IMR-90 (cell line): ENCODE results near the gene SNAP25. TPM values are rescaled to one million over a fixed set of nuclear protein-coding genes. Genes with fewer than 3 reads are reported as not detected.

ENCODE experiments used
- ATAC-seq: fragments of 200-7000 bp; cut with Tn5 transposase; 2 replicates; pipeline ENCODE4 v1.9.1; 2020; ENCODE audit warnings: low read depth, mild to moderate bottlenecking, moderate library complexity
- BruUV-seq: library from RNA; stranded (reverse); fragments of 400-500 nt; replicated peaks from 2 replicates; lab custom pipeline; 2021; lab: Mats Ljungman, UMichigan
- CTCF ChIA-PET: fragments of 300-600 bp; formaldehyde crosslinking; extraction: SDS; loops from one replicate; lab custom pipeline; 2021; ENCODE audit warnings: antibody characterized with exemption; lab: Yijun Ruan, JAX
- POLR2A ChIA-PET: fragments of 300-600 bp; sonication (Branson Sonifier 250); formaldehyde crosslinking; loops from one replicate; lab custom pipeline; 2022; ENCODE audit warnings: antibody characterized with exemption; ENCODE audit not compliant: unreplicated experiment; lab: Charles Lee
- DNase-seq: peaks from one replicate; pipeline ENCODE4 v3.0.0; 2013
- H2AFZ ChIP-seq: replicated peaks from 2 replicates; pipeline ENCODE3; 2013; ENCODE audit warnings: low read length, mild to moderate bottlenecking; ENCODE audit not compliant: poor library complexity
- H2AK5ac ChIP-seq: 2 replicates; pipeline ENCODE4 v1.6.1; 2013; ENCODE audit warnings: low read depth, low read length, inconsistent platforms
- H2AK9ac ChIP-seq: replicated peaks from 2 replicates; pipeline ENCODE3; 2013; ENCODE audit warnings: mild to moderate bottlenecking, low read depth, low read length, moderate library complexity; ENCODE audit not compliant: poor library complexity
- H2BK120ac ChIP-seq: 2 replicates; pipeline ENCODE4 v1.6.1; 2013; ENCODE audit warnings: low read depth, low read length, inconsistent platforms
- H2BK15ac ChIP-seq: 3 replicates; pipeline ENCODE4 v1.6.1; 2013; ENCODE audit warnings: low read depth, low read length, inconsistent platforms
- H2BK20ac ChIP-seq: 2 replicates; pipeline ENCODE4 v1.6.1; 2013; ENCODE audit warnings: low read depth, mild to moderate bottlenecking, inconsistent platforms, low read length, moderate library complexity
- H2BK5ac ChIP-seq: 2 replicates; pipeline ENCODE4 v1.6.1; 2013; ENCODE audit warnings: mild to moderate bottlenecking, low read depth, low read length, inconsistent platforms; ENCODE audit not compliant: poor library complexity, severe bottlenecking
- H3K14ac ChIP-seq: replicated peaks from 2 replicates; pipeline ENCODE4 v1.6.1; 2013; ENCODE audit warnings: low read depth, low read length, inconsistent platforms
- H3K18ac ChIP-seq: 2 replicates; pipeline ENCODE4 v1.6.1; 2013; ENCODE audit warnings: low read depth, low read length, control low read depth
- H3K23ac ChIP-seq: 2 replicates; pipeline ENCODE4 v1.6.1; 2013; ENCODE audit warnings: low read depth, low read length, inconsistent platforms
- H3K27ac ChIP-seq: 2 replicates; pipeline ENCODE4 v1.5.1; 2013; ENCODE audit warnings: mild to moderate bottlenecking, control low read depth, low read length; ENCODE audit not compliant: insufficient read depth
- H3K27me3 ChIP-seq: 2 replicates; pipeline ENCODE4 v1.6.1; 2013; ENCODE audit warnings: low read length; ENCODE audit not compliant: control insufficient read depth, insufficient read depth
- H3K36me3 ChIP-seq: 2 replicates; pipeline ENCODE4 v1.6.1; 2013; ENCODE audit warnings: low read length, mixed read lengths; ENCODE audit not compliant: control insufficient read depth, insufficient read depth
- H3K4ac ChIP-seq: 2 replicates; pipeline ENCODE4 v1.6.1; 2013; ENCODE audit warnings: low read depth, low read length, inconsistent platforms
- H3K4me1 ChIP-seq: 2 replicates; pipeline ENCODE4 v1.6.1; 2013; ENCODE audit warnings: low read length, mixed read lengths; ENCODE audit not compliant: control insufficient read depth, insufficient read depth
- H3K4me2 ChIP-seq: 2 replicates; pipeline ENCODE4 v1.6.1; 2013; ENCODE audit warnings: low read depth, mild to moderate bottlenecking, control low read depth, low read length, moderate library complexity
- H3K4me3 ChIP-seq: 2 replicates; pipeline ENCODE4 v1.5.1; 2013; ENCODE audit warnings: low read depth, mild to moderate bottlenecking, control low read depth, low read length, moderate library complexity; ENCODE audit not compliant: insufficient read depth
- H3K56ac ChIP-seq: 2 replicates; pipeline ENCODE4 v1.6.1; 2013; ENCODE audit warnings: low read length, inconsistent platforms; ENCODE audit not compliant: insufficient read depth; ENCODE audit errors: extremely low read depth
- H3K79me1 ChIP-seq, 2 experiments: 2 replicates each; pipeline ENCODE4 v1.6.1; 2013; ENCODE audit warnings: low read length in 2 of 2, inconsistent platforms in 1 of 2, low read depth in 1 of 2
- H3K9ac ChIP-seq: 2 replicates; pipeline ENCODE4 v1.6.1; 2013; ENCODE audit warnings: low read depth, low read length, control low read depth
- H3K9me1 ChIP-seq: 2 replicates; pipeline ENCODE4 v1.6.1; 2013; ENCODE audit warnings: low read length, inconsistent platforms; ENCODE audit not compliant: insufficient read depth
- H3K9me3 ChIP-seq: 2 replicates; pipeline ENCODE4 v1.6.1; 2013; ENCODE audit warnings: low read length; ENCODE audit not compliant: control insufficient read depth, insufficient read depth
- H4K20me1 ChIP-seq: 2 replicates; pipeline ENCODE4 v1.6.1; 2013; ENCODE audit warnings: low read length, inconsistent platforms; ENCODE audit not compliant: insufficient read depth
- H4K5ac ChIP-seq: 2 replicates; pipeline ENCODE4 v1.6.1; 2013; ENCODE audit warnings: mild to moderate bottlenecking, low read depth, low read length, control low read depth
- H4K8ac ChIP-seq, 2 experiments: 2 replicates each; pipeline ENCODE4 v1.6.1; 2013; ENCODE audit warnings: low read depth in 2 of 2, low read length in 2 of 2, control low read depth in 1 of 2, inconsistent platforms in 1 of 2
- H4K91ac ChIP-seq: 2 replicates; pipeline ENCODE4 v1.6.1; 2013; ENCODE audit warnings: low read depth, low read length, inconsistent platforms; ENCODE audit not compliant: insufficient read depth
- BHLHE40 ChIP-seq: fragments of 150-350 bp; IDR thresholded peaks from 2 replicates; pipeline ENCODE4 v1.6.1; 2016; ENCODE audit warnings: mild to moderate bottlenecking, low read depth, low read length
- CEBPB ChIP-seq: IDR thresholded peaks from 2 replicates; pipeline ENCODE4 v1.6.1; 2012; ENCODE audit warnings: low read depth, low read length, improper control_type of control experiment
- CHD1 ChIP-seq: IDR thresholded peaks from 2 replicates; pipeline ENCODE4 v1.6.1; 2012; ENCODE audit warnings: low read depth, low read length, improper control_type of control experiment
- CTCF ChIP-seq: conservative IDR thresholded peaks from 2 replicates; pipeline ENCODE4 v1.5.1; 2012; ENCODE audit warnings: mild to moderate bottlenecking, low read depth, low read length, improper control_type of control experiment
- ELK1 ChIP-seq: fragments of 150-350 bp; IDR thresholded peaks from 2 replicates; pipeline ENCODE4 v1.6.1; 2016; ENCODE audit warnings: low read depth, mild to moderate bottlenecking, low read length, moderate library complexity, borderline replicate concordance
- FOS ChIP-seq: fragments of 150-350 bp; IDR thresholded peaks from 2 replicates; pipeline ENCODE4 v1.6.1; 2016; ENCODE audit warnings: low read depth, low read length
- MAFK ChIP-seq: IDR thresholded peaks from 2 replicates; pipeline ENCODE4 v1.6.1; 2012; ENCODE audit warnings: low read depth, low read length, improper control_type of control experiment
- MAZ ChIP-seq: IDR thresholded peaks from 2 replicates; pipeline ENCODE4 v1.6.1; 2012; ENCODE audit warnings: low read depth, mild to moderate bottlenecking, low read length, improper control_type of control experiment, moderate library complexity, borderline replicate concordance
- MXI1 ChIP-seq: IDR thresholded peaks from 2 replicates; pipeline ENCODE4 v1.6.1; 2012; ENCODE audit warnings: low read depth, mild to moderate bottlenecking, low read length, moderate library complexity, borderline replicate concordance
- NFE2L2 ChIP-seq: fragments of 150-350 bp; IDR thresholded peaks from 2 replicates; pipeline ENCODE4 v1.6.1; 2016; ENCODE audit warnings: low read depth, mild to moderate bottlenecking, low read length
- POLR2A ChIP-seq: IDR thresholded peaks from 2 replicates; pipeline ENCODE4 v1.6.1; 2012; ENCODE audit warnings: mild to moderate bottlenecking, low read depth, low read length
- RAD21 ChIP-seq: IDR thresholded peaks from 2 replicates; pipeline ENCODE4 v1.6.1; 2012; ENCODE audit warnings: low read length, improper control_type of control experiment
- RCOR1 ChIP-seq: IDR thresholded peaks from 2 replicates; pipeline ENCODE4 v1.6.1; 2012; ENCODE audit warnings: mild to moderate bottlenecking, low read length, improper control_type of control experiment; ENCODE audit not compliant: insufficient replicate concordance
- RFX5 ChIP-seq: IDR thresholded peaks from 2 replicates; pipeline ENCODE4 v1.8.0; 2012; ENCODE audit warnings: low read depth, mild to moderate bottlenecking, low read length, moderate library complexity
- SMC3 ChIP-seq: fragments of 150-350 bp; IDR thresholded peaks from 2 replicates; pipeline ENCODE4 v1.6.1; 2016; ENCODE audit warnings: low read depth, mild to moderate bottlenecking, antibody characterized with exemption, low read length, moderate library complexity
- USF2 ChIP-seq: fragments of 150-350 bp; IDR thresholded peaks from 2 replicates; pipeline ENCODE4 v1.6.1; 2017; ENCODE audit warnings: mild to moderate bottlenecking, antibody characterized with exemption, low read length, low read depth
- whole genome bisulfite sequencing, 2 experiments: methylation state at CpG; one replicate each; pipeline versions ENCODE4 v1.1.5 to v1.1.7; 2013; ENCODE audit warnings: missing lambda C conversion rate in 2 of 2; ENCODE audit not compliant: insufficient read length in 1 of 2; ENCODE audit errors: extremely low coverage in 2 of 2; 5-methylcytosine and 5-hydroxymethylcytosine counted together
- dilution Hi-C: fragments of 300-500 bp; cut with HindIII; formaldehyde crosslinking; loops from one replicate; pipeline ENCODE4 v1.14.3; 2018; ENCODE audit warnings: low sequenced_read_pairs; ENCODE audit not compliant: unreplicated experiment
- in situ Hi-C: fragments of 300-500 bp; cut with MboI; formaldehyde crosslinking; loops from 3 replicates; pipeline ENCODE4 v1.14.3; 2019; ENCODE audit warnings: low sequenced_read_pairs, inconsistent platforms, mixed read lengths
- intact Hi-C: fragments of 100-400 bp; cut with micrococcal nuclease; formaldehyde crosslinking; loops from 2 replicates; pipeline ENCODE4 v1.10.0; 2022
- polyA plus RNA-seq, 3 experiments: library from polyadenylated mRNA; depleted of rRNA; stranded (reverse); fragments of >200 nt; gene quantifications; 2 replicates each; pipeline ENCODE4 v1.2.3, GENCODE V29; 2012; ENCODE audit warnings: low replicate concordance in 1 of 3
- total RNA-seq: library from RNA; depleted of rRNA; stranded (reverse); fragments of >200 nt; gene quantifications from 2 replicates; pipeline ENCODE4 v1.2.3, GENCODE V29; 2012

The SNAP25 gene
- total and polyA plus RNA-seq, 2 of the 4 experiments (the other 2 are of a cell fraction) = 1.1 to 2.8 TPM

GRCh38 chr20:10356628-10357027 is 138.0 kb downstream of the SNAP25 start:
- WGBS, 2 experiments = no CpG with 5 or more reads among the region's 1 CpG
- H3K9ac ChIP-seq = no peak overlapping the region
- no peak overlapping the region for H4K91ac ChIP-seq
- CTCF ChIA-PET = no interaction called here
- no peak overlapping the region for H3K4ac ChIP-seq
- no peaks in the 10 kb centered on the region for H3K36me3 ChIP-seq
- H3K14ac ChIP-seq = no peak overlapping the region
- no peak overlapping the region for H4K5ac ChIP-seq
- ATAC-seq (no peak), DNase-seq (no peak)
- no peak overlapping the region for H3K18ac ChIP-seq
- H3K79me1 ChIP-seq = no peaks in the 10 kb centered on the region
- no peak overlapping the region for H2AK9ac ChIP-seq
- dilution Hi-C loops = no loop called here
- H3K9me1 ChIP-seq = no peaks in the 10 kb centered on the region
- no peak overlapping the region for H2BK20ac ChIP-seq
- no peaks in the 10 kb centered on the region for H4K20me1 ChIP-seq
- no peak overlapping the region for H4K8ac ChIP-seq
- H3K27ac ChIP-seq = no peak overlapping the region
- no peaks in the 10 kb centered on the region for H3K9me3 ChIP-seq
- H3K4me2 ChIP-seq = no peak overlapping the region
- no peak overlapping the region for H2BK120ac ChIP-seq
- no peak overlapping the region for H2BK15ac ChIP-seq
- no peaks in the 10 kb centered on the region for H3K27me3 ChIP-seq
- intact Hi-C loops = loop anchor here (5.0 kb wide), 1 partner anchor 264 kb away; no protein-coding TSS in a partner anchor
- no peak overlapping the region for H2AFZ ChIP-seq
- H2AK5ac ChIP-seq = no peak overlapping the region
- no peak overlapping the region for H3K23ac ChIP-seq
- no peak overlapping the region for H3K4me3 ChIP-seq
- H2BK5ac ChIP-seq = no peak overlapping the region
- in situ Hi-C loops = no loop called here
- peaks cover 4% of the 10 kb centered on the region; the same call in 1 of the 2 replicates for H3K4me1 ChIP-seq
- BruUV-seq = no TSS peak
- no peak for TF ChIP-seq CEBPB
- TF ChIP-seq ELK1 = no peak
- TF ChIP-seq RAD21 = no peak
- TF ChIP-seq NFE2L2 = no peak
- no peak for TF ChIP-seq USF2
- no peak for TF ChIP-seq CHD1
- TF ChIP-seq BHLHE40 = no peak
- no peak for TF ChIP-seq MXI1
- no peak for TF ChIP-seq CTCF
- no peak for TF ChIP-seq MAFK
- TF ChIP-seq RFX5 = no peak
- no peak for TF ChIP-seq MAZ
- TF ChIP-seq FOS = no peak
- TF ChIP-seq RCOR1 = no peak
- no peak for TF ChIP-seq POLR2A
- no peak for TF ChIP-seq SMC3
- POLR2A ChIA-PET = no interaction called here
- no peak overlapping the region for H3K56ac ChIP-seq
